Adipocyte (in vitro differentiated cells): ENCODE measurements around the gene ZNF511.
A peak's percentile ranks its signal among the peaks of the same experiment; 100 is the strongest.
"Not testable (repeated sequence)": the region's sequence is repeated elsewhere in the genome, so short reads cannot be mapped to it uniquely, and the experiment has no call there.

Experiments
- DNase-seq: peaks from one replicate; pipeline ENCODE4 v3.0.0-alpha.2; 2015; ENCODE audit warnings: low read depth
- H3K27me3 ChIP-seq: replicated peaks from 2 replicates; pipeline ENCODE4 v1.7.0; 2013; ENCODE audit warnings: mild to moderate bottlenecking, low read length, moderate library complexity; ENCODE audit not compliant: control insufficient read depth, insufficient read depth
- H3K36me3 ChIP-seq: 2 replicates; pipeline ENCODE4 v1.7.0; 2013; ENCODE audit warnings: low read length, mild to moderate bottlenecking, moderate library complexity; ENCODE audit not compliant: control insufficient read depth, insufficient read depth, severe bottlenecking
- H3K4me1 ChIP-seq: 2 replicates; pipeline ENCODE4 v1.7.0; 2013; ENCODE audit warnings: mild to moderate bottlenecking, low read length, moderate library complexity; ENCODE audit not compliant: control insufficient read depth, insufficient read depth
- H3K4me3 ChIP-seq: 2 replicates; pipeline ENCODE4 v1.7.0; 2013; ENCODE audit warnings: mild to moderate bottlenecking, low read length, moderate library complexity
- H3K9ac ChIP-seq: 2 replicates; pipeline ENCODE4 v1.7.0; 2013; ENCODE audit warnings: mild to moderate bottlenecking, low read length, moderate library complexity
- H3K9me3 ChIP-seq: 2 replicates; pipeline ENCODE4 v1.7.0; 2013; ENCODE audit warnings: mild to moderate bottlenecking, low read length, moderate library complexity; ENCODE audit not compliant: control insufficient read depth

The ZNF511 gene, protein sequence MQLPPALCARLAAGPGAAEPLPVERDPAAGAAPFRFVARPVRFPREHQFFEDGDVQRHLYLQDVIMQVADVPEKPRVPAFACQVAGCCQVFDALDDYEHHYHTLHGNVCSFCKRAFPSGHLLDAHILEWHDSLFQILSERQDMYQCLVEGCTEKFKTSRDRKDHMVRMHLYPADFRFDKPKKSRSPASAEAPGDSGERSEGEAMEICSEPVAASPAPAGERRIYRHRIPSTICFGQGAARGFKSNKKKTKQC

DNA sequence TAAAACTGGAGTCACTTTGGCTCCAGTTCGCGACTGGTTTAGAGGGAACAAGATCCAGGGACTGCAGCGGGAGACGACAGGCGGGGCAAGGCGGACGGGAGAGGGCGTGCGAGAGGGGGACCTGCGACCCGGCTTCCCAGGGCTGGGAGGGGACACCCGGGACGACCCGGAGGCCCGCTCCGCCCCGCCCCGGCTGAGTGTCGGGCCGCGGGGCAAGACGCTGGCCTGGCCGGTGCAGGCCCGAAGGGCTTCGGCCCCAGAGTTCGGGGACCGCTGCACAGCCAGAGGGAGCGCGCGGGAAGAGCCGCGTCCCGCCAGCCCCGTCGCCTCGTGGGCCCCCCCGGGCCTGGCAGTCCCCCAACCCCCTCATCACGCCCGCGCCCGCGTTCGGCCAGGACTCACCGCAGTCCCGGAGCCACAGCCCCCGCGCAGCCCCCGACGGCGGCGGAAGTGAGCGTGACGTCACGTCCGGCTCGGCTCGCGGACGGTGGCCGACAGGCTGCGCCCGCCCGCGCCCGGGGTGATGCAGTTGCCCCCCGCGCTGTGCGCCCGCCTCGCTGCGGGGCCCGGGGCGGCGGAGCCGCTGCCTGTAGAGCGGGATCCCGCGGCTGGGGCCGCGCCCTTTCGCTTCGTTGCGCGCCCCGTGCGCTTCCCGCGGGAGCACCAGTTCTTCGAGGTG lies at the start of gene ZNF511, which contains the start of gene TUBGCP2:
Gene ZNF511 (plus strand): TSS at position 494 of the 679 bp plus-strand sequence. CDS start 30 bp downstream, at position 524.
Gene TUBGCP2 (minus strand): TSS at position 452 of the 679 bp plus-strand sequence. CDS start 5,931 bp downstream, outside the sequence.
- Histone ChIP-seq H3K27me3 (no peaks in the 10 kb centered on the region), H3K4me3 (peak within 1 kb of the TSS; percentile 97), H3K9ac (peak within 1 kb of the TSS; percentile 94), H3K4me1 (peaks cover 16% of the 10 kb centered on the region), H3K9me3 (no peaks in the 10 kb centered on the region), H3K36me3 (peaks cover 24% of the 10 kb centered on the region)
- DNase-seq = peak; percentile 93

DNA sequence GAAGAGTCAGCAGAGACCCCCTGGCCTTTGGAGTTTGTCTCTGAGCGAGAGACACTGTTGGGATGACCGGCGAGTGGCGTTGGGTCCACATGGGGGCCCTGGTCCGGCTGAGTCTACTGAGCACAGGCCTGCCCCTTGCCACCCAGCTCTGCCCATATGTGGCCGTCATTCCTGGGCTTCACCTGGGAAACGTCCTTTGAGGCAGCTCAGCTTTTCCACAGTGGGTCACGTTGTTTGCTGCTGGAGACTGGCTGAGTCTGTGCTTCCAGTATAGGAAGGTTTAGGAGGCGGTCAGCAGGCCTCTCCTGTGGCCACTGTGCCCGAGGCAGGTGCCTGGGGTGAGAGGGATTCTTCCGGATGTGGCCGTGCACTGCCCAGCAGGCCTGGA lies 49.1 kb upstream of the ZNF511 start:
- no peaks in the 10 kb centered on the region for H3K36me3 ChIP-seq
- no peak overlapping the region for H3K4me3 ChIP-seq
- no peak for DNase-seq
- H3K9me3 ChIP-seq = no peaks in the 10 kb centered on the region
- peaks cover 30% of the 10 kb centered on the region for H3K4me1 ChIP-seq
- H3K27me3 ChIP-seq = no peaks in the 10 kb centered on the region
- peak overlapping the region; percentile 66 for H3K9ac ChIP-seq

- DNase-seq = peak; percentile 68
- Histone ChIP-seq H3K36me3 (no peaks in the 10 kb centered on the region), H3K9me3 (no peaks in the 10 kb centered on the region), H3K4me1 (peaks cover 39% of the 10 kb centered on the region), H3K27me3 (no peaks in the 10 kb centered on the region), H3K9ac (peak overlapping the region; percentile 80), H3K4me3 (peak overlapping the region; percentile 76)
Measured at GRCh38 chr10:133260895-133261725, 47.6 kb upstream of the ZNF511 start.

- no peaks in the 10 kb centered on the region for H3K9me3 ChIP-seq
- peak overlapping the region; percentile 80 for H3K9ac ChIP-seq
- peak; percentile 89 for DNase-seq
- H3K4me1 ChIP-seq = peaks cover 42% of the 10 kb centered on the region
- H3K36me3 ChIP-seq = no peaks in the 10 kb centered on the region
- H3K27me3 ChIP-seq = no peaks in the 10 kb centered on the region
- H3K4me3 ChIP-seq = peak overlapping the region; percentile 76
Measured at GRCh38 chr10:133261726-133262325, 46.9 kb upstream of the ZNF511 start.

- H3K36me3 ChIP-seq = no peaks in the 10 kb centered on the region
- DNase-seq = no peak
- H3K4me1 ChIP-seq = peaks cover 38% of the 10 kb centered on the region
- no peaks in the 10 kb centered on the region for H3K9me3 ChIP-seq
- H3K27me3 ChIP-seq = no peaks in the 10 kb centered on the region
- no peak overlapping the region for H3K4me3 ChIP-seq
- no peak overlapping the region for H3K9ac ChIP-seq
Measured at GRCh38 chr10:133262696-133263095, 46.0 kb upstream of the ZNF511 start.

DNA sequence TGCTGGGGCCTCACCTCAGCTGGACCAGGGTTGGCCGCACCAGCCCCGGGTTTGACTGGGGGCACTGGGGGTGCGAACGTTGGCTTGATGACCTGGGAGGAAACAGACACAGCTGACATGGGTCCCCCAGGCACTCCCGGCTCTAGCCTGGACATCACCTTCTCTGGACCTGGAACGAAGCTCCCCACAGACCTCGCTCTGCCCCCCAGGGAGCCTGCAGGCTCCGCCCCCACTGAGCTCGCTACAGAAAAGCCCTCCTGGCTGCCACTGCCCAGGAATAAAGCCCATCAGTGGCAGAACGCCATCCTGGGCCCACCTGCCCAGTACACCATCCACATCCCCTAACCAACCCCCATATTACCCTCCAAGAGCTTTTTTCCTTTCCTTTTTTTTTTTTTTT lies 45.0 kb upstream of the ZNF511 start:
- Histone ChIP-seq H3K9me3 (no peaks in the 10 kb centered on the region), H3K9ac (no peak overlapping the region), H3K4me3 (no peak overlapping the region), H3K36me3 (no peaks in the 10 kb centered on the region), H3K27me3 (no peaks in the 10 kb centered on the region), H3K4me1 (peaks cover 33% of the 10 kb centered on the region)
- DNase-seq = no peak

DNA sequence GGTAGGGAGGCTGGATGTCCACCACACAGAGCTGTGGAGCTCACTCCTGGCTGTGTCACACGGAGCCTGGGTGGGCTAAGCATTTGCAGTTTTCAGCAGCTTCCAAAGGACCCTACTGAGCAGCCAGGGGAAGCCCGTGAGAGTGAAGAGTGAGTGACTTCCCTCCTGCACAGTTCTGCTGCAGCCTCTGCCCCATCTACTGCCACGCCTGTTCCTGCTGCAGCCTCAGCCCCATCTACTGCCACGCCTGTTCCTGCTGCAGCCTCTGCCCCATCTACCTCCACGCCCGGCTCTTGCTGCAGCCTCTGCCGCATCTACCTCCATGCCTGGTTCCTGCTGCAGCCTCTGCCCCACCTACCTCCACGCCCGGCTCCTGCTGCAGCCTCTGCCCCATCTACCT lies 44.3 kb upstream of the ZNF511 start:
- DNase-seq = no peak
- Histone ChIP-seq H3K4me1 (peaks cover 26% of the 10 kb centered on the region), H3K9me3 (no peaks in the 10 kb centered on the region), H3K9ac (no peak overlapping the region), H3K4me3 (no peak overlapping the region), H3K36me3 (no peaks in the 10 kb centered on the region), H3K27me3 (no peaks in the 10 kb centered on the region)

- not testable (repeated sequence) for H3K36me3 ChIP-seq, DNase-seq, H3K9me3 ChIP-seq, H3K27me3 ChIP-seq, H3K9ac ChIP-seq, H3K4me3 ChIP-seq
- peaks cover 21% of the 10 kb centered on the region for H3K4me1 ChIP-seq
Measured at GRCh38 chr10:133265052-133265451, 43.7 kb upstream of the ZNF511 start.

GRCh38 chr10:133266056-133266795 lies 42.5 kb upstream of the ZNF511 start:
- DNase-seq = no peak
- Histone ChIP-seq H3K4me1 (peaks cover 13% of the 10 kb centered on the region), H3K36me3 (no peaks in the 10 kb centered on the region), H3K9me3 (no peaks in the 10 kb centered on the region), H3K9ac (peak overlapping the region; percentile 20), H3K4me3 (no peak overlapping the region), H3K27me3 (no peaks in the 10 kb centered on the region)

- no peaks in the 10 kb centered on the region for H3K36me3 ChIP-seq
- H3K27me3 ChIP-seq = no peaks in the 10 kb centered on the region
- H3K4me3 ChIP-seq = no peak overlapping the region
- no peak for DNase-seq
- H3K9me3 ChIP-seq = no peaks in the 10 kb centered on the region
- peaks cover 12% of the 10 kb centered on the region for H3K4me1 ChIP-seq
- H3K9ac ChIP-seq = no peak overlapping the region
Measured at GRCh38 chr10:133267293-133267692, 41.4 kb upstream of the ZNF511 start.
